Motor neuron (in vitro differentiated cells): Measurements from ENCODE around the gene KCNMB2. TPM values are rescaled to one million over a fixed set of nuclear protein-coding genes. Genes with fewer than 3 reads are reported as not detected.

Experiments
- ATAC-seq, 8 experiments: fragments of 200-7000 bp; cut with Tn5 transposase; replicated peaks in 6 of 8; 2 replicates each; pipeline ENCODE4 v1.8.0; 2021; ENCODE audit warnings: mild to moderate bottlenecking in 8 of 8, moderate library complexity in 8 of 8
- H3K27ac ChIP-seq, 2 donors: fragments of 250-450 bp; sonication (Bioruptor Pico); 2 replicates each; pipeline ENCODE4 v1.9.0; 2021; ENCODE audit warnings: antibody characterized with exemption in 2 of 2, mild to moderate bottlenecking in 2 of 2, moderate library complexity in 1 of 2
- H3K4me1 ChIP-seq, 2 donors: fragments of 250-450 bp; sonication (Bioruptor Pico); replicated peaks in 1 of 2; 2 replicates each; pipeline ENCODE4 v1.6.1; 2021; ENCODE audit warnings: antibody characterized with exemption in 2 of 2, mild to moderate bottlenecking in 2 of 2, moderate library complexity in 1 of 2
- H3K4me3 ChIP-seq, 5 donors: fragments of 250-450 bp; sonication (Bioruptor Pico); 2 replicates each; pipeline ENCODE4 v1.9.0; 2021; ENCODE audit warnings: antibody characterized with exemption in 5 of 5, mild to moderate bottlenecking in 5 of 5, moderate library complexity in 4 of 5
- WGBS, 10 experiments: fragments of 450-650 bp; shearing (Covaris generic); methylation state at CpG; one replicate each; pipeline ENCODE4 v1.0.0; 2022; 5-methylcytosine and 5-hydroxymethylcytosine counted together
- in situ Hi-C, 9 experiments: fragments of 400-800 bp; cut with MboI; loops; one replicate each; pipeline ENCODE4 v1.15.0; 2021; ENCODE audit warnings: low sequenced_read_pairs in 9 of 9, low pct_unique_long_range_greater_than_20kb in 2 of 9; ENCODE audit not compliant: unreplicated experiment in 9 of 9
- total RNA-seq, 8 experiments: library from RNA; unstranded; fragments of 300-600 nt; gene quantifications; 2 replicates each; pipeline versions ENCODE4 v1.2.3 to v1.2.4, GENCODE V29; 2022

Gene KCNMB2
- 1 to 10 TPM in 5 of 8 experiments, under 1 TPM in 3; 0.18 to 4.3 (median 1.7) TPM for total RNA-seq

DNA sequence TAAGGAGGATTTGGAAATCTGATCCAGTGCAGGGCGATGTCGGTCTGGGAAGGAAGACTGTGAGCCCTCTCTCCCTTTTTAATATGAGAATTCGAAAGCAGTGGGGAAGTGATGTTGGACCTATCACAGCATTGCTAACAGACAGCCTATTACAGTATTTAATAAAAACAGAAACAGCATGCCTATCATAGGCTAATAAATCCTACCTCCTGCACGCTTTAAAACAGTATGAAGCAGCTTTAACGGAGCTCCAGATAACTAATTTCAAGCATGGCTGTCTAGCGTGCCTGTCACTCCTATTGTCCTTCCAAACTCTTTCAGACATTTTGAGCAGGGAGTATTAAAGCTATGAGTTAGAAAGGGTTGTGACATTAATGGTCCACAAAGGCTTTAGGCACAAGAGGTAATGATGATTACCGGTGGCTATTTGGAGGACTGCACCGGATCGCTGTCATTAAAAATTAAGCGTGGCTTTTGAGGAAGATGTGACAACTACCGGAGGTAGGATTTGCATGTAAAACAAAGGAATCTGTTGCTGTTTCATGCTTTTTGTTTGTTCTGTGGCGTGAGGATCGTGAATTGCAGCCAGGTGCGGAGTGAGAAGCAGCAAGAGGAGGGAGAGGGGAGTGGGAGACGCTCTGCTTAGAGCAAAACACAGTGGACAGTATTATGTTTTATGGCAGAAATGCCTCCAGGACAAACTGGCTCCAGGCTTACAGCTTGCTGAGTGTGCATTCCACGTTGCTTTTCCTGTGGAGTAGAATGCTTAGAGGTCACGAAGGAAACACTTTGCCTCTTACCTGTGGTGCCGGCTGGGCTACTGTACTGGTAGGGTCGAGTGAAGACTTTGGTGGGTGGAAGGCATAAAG lies at the start of gene KCNMB2:
TSS of gene KCNMB2 (plus strand) at position 226 of the 869 bp plus-strand sequence.
- Histone ChIP-seq H3K4me3 (peak within 1 kb of the TSS; percentile 29 to 41 (median 32)), H3K4me1 (peaks cover 17 to 21% of the 10 kb centered on the region in 2 donors), H3K27ac (no peak within 1 kb of the TSS)
- in situ Hi-C loops: no loop called here
- peak in 7 of 8 experiments; percentile 50 to 90 (median 83) for ATAC-seq
- 0 to 14% (median 8%) methylated on average over 3 to 16 of the region's 19 CpGs for WGBS, 10 experiments

DNA sequence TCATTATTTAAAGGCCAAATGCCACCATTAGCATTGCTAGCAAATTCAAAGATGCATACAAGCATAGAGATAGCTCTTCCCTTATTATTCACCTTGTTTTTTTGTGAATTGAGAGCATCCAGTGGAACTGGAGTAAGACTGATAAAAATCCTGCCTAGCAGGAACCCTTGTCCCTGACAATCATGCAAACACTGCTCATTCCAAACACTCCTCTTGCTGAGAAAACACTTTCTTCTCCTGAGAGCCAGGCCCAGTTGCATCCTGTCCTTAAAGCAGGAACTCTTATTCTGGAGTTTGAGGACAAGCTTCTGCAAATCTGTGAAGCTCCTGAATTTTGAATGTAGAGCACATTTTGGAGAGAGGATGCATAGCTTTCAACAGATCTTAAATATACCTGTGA lies 49.3 kb upstream of the KCNMB2 start:
- no peak overlapping the region for H3K27ac ChIP-seq
- no peak overlapping the region for H3K4me3 ChIP-seq
- in situ Hi-C loops: no loop called here
- no peaks in the 10 kb centered on the region for H3K4me1 ChIP-seq
- no peak for ATAC-seq

DNA sequence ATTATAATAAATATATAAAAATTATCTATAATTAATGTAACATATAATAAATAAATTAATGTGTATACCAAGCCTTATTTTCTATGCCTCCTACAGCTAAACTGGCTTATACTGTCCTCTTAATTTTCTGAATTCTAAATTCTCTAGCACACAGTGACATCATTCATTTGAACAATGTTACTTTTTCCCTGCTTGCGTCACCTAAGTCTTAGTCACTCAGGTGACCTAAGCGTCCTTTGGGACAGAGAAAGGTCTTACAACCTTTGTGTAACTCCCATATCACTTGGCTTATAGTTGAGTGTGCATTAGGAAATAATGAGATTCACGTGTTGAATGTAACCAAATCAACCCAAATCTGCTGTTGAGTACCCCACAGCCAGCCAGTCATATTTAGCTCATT lies 48.5 kb upstream of the KCNMB2 start:
- Histone ChIP-seq H3K27ac (no peak overlapping the region), H3K4me3 (no peak overlapping the region), H3K4me1 (peaks cover 0 to 2% of the 10 kb centered on the region in 2 donors)
- WGBS, 10 experiments: 25 to 100% (median 85%) methylated on average over 1 to 3 of the region's 3 CpGs; no CpG with 5 or more reads in 2 of the 10 experiments
- in situ Hi-C loops: no loop called here
- ATAC-seq: peak in 3 of 8 experiments; percentile 21 to 59 (median 38)

DNA sequence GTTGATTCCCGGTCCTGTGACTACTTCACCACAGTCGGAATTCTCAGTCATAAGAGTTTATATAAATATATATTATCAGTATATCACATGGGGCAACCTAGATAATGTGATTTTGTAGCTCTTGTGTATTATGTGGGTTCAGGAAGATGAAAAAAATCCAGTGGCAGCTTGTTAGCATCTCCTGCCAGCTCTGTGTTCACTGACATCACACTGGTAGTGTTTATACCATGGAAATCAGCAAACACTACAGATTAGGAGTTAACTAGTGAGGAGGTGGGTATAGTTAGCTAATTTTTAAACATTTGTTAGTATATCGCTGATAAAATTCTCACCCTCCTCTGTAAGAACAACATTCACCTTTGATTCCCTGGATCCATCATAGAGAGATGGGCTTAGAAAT lies 44.5 kb upstream of the KCNMB2 start:
- Histone ChIP-seq H3K4me3 (no peak overlapping the region), H3K27ac (no peak overlapping the region), H3K4me1 (peaks cover 0 to 4% of the 10 kb centered on the region in 2 donors)
- in situ Hi-C loops: no loop called here
- ATAC-seq: no peak
- WGBS, 10 experiments: 0 to 100% (median 84%) methylated on average over 1 to 3 of the region's 3 CpGs; no CpG with 5 or more reads in 1 of the 10 experiments

DNA sequence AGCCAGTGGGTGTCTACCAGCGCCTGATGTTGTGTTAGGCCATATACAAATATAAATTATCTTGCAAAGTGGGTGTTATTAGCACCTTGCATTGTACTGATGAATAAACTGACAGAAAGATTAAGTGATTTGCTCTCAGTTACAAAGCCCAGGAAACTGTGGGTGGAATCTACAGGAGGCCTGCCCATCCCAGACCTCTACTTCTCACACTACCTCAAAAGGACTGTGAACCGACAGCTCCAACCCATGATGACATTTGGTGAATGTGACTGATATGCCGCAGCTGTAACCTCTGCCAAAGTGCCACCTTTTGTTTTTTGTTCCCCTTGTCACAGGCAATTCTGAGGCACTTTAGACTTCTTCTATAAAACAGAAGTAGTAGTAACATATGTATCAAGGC lies 43.7 kb upstream of the KCNMB2 start:
- no peak overlapping the region for H3K4me3 ChIP-seq
- peaks cover 0 to 4% of the 10 kb centered on the region in 2 donors for H3K4me1 ChIP-seq
- peak in 3 of 8 experiments; percentile 31 to 55 (median 33) for ATAC-seq
- in situ Hi-C loops: no loop called here
- 0 to 100% (median 35%) methylated on average over 1 to 3 of the region's 3 CpGs; no CpG with 5 or more reads in 1 of the 10 experiments for WGBS, 10 experiments
- no peak overlapping the region for H3K27ac ChIP-seq

DNA sequence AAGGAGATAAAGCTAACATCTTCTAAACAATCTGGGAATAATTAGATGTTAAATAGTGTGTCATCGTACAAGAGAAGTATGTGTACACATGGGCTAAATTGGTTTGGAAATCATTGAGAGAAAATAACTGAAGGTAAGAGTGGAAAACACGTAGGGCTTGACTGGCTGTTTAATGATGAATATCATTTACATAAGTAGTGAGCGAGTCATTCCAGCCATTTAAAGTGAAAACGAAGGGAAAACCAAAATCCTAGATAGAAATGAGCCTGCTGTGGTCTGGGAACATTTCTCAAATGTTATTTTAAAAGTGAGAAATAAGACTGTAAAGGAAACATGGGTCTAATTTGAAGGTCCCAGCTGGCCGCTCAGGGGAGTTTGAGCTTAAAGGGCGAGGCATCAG lies 41.9 kb upstream of the KCNMB2 start:
- in situ Hi-C loops: no loop called here
- 13 to 76% (median 58%) methylated on average over 3 to 6 of the region's 6 CpGs for WGBS, 10 experiments
- H3K27ac ChIP-seq: no peak overlapping the region
- H3K4me1 ChIP-seq: peaks cover 0 to 4% of the 10 kb centered on the region in 2 donors
- no peak overlapping the region for H3K4me3 ChIP-seq
- ATAC-seq: no peak

DNA sequence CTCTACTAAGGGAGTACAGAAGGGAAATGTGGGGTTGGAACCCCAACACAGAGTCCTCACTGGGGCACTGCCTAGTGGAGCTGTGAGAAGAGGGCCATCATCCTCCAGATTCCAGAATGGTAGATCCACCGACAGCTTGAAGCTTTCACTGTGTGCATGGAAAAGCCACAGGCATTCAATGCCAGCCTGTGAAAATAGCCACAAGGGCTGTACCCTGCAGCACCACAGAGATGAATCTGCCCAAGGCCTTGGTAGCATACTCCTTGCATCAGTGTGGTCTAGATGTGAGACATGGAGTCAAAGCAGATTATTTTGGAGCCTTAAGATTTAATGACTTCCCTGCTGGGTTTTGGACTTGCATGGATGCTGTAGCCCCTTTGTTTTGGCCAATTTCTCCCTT lies 39.3 kb upstream of the KCNMB2 start:
- in situ Hi-C loops: no loop called here
- no peak for ATAC-seq
- WGBS, 10 experiments: 100% methylated on average over 1 of the region's 1 CpG; no CpG with 5 or more reads in 8 of the 10 experiments
- no peak overlapping the region for H3K4me3 ChIP-seq
- H3K4me1 ChIP-seq: peaks cover 0 to 4% of the 10 kb centered on the region in 2 donors
- no peak overlapping the region for H3K27ac ChIP-seq

DNA sequence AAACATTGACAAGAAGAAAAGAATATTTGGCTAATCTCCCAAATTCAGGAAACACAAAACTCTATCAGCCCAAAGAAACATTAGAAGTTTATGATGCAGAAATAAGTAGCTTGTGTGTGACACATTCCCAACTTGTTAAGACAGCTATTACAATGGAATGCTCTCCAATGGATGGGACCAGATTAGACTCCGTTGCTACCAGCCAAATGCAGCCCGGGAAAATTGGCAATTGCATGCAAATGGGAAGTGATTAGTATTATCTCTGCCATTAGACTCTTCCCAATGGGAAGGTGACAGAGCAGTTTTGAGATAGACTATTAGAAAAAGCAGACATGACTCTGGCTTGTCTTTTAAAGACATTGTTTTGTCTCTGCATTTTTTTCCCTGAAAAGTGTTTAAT lies 37.4 kb upstream of the KCNMB2 start:
- H3K27ac ChIP-seq: no peak overlapping the region
- no peak overlapping the region for H3K4me3 ChIP-seq
- no peaks in the 10 kb centered on the region for H3K4me1 ChIP-seq
- ATAC-seq: no peak
- WGBS, 10 experiments: 6 to 86% (median 78%) methylated on average over 1 to 2 of the region's 2 CpGs; no CpG with 5 or more reads in 5 of the 10 experiments
- in situ Hi-C loops: no loop called here

DNA sequence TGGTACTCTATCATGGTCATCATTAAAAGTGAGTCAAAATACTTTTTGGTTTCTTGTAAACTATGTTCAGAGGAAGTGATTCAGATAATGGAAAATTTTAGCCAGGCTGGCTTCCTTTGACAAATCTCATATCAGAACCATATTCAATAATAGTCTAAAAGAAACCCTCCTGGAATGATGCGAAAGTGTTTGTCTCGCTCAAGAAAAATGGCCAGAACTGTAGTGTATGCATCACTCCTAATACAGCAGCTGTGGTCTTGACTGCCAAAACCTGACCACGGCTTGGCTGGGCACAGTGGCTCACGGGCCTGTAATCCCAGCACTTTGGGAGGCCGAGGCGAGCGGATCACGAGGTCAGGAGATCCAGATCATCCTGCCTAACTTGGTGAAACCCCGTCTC lies 35.6 kb upstream of the KCNMB2 start:
- 21 to 100% (median 94%) methylated on average over 1 to 9 of the region's 9 CpGs; no CpG with 5 or more reads in 3 of the 10 experiments for WGBS, 10 experiments
- Histone ChIP-seq H3K4me3 (no peak overlapping the region), H3K27ac (no peak overlapping the region), H3K4me1 (no peaks in the 10 kb centered on the region)
- in situ Hi-C loops: no loop called here
- no peak for ATAC-seq

DNA sequence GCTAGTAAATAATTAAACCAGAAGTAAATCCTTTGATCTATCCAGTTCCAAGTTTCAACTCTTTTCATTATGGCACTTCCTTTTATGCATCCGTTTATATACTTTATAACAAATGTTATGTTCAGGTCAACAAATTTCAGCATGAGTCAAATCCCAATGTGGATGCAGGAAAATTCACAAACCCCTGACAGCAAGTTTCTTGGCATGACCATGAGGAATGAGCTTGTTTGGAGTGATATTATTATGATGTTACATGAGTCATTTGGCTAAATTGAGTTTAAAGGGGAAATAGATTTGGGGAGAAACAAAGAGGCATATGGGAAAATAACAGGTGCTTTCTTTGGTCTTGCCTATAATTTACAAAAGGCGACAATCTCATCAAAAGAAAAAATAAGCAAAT lies 32.1 kb upstream of the KCNMB2 start:
- in situ Hi-C loops: no loop called here
- WGBS, 10 experiments: 0 to 100% (median 67%) methylated on average over 1 to 2 of the region's 2 CpGs; no CpG with 5 or more reads in 1 of the 10 experiments
- no peak for ATAC-seq

DNA sequence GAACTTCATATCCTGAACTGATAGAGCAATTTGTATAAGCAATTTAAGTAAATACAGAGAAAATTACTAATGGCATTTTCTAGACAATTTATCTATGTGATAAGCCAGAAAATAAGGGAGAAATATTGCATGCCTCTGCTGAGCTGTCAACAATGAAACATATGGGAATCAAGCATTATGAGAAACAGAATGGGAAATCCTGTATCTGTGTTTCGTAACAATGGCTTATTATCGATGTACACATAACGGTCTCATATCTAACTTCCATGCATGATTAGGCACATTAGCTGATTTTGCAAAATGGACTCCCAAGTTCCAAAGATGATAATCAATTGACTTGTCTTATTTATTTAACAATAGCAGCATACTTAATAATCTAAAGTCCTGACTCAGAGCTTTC lies 30.4 kb upstream of the KCNMB2 start:
- in situ Hi-C loops: no loop called here
- WGBS, 10 experiments: 0 to 100% (median 69%) methylated on average over 1 to 3 of the region's 3 CpGs; no CpG with 5 or more reads in 2 of the 10 experiments
- ATAC-seq: no peak

More for the DNA sequence above, 32.1 kb upstream of the KCNMB2 start:
- H3K4me3 ChIP-seq: no peak overlapping the region
- no peak overlapping the region for H3K27ac ChIP-seq
- no peaks in the 10 kb centered on the region for H3K4me1 ChIP-seq

DNA sequence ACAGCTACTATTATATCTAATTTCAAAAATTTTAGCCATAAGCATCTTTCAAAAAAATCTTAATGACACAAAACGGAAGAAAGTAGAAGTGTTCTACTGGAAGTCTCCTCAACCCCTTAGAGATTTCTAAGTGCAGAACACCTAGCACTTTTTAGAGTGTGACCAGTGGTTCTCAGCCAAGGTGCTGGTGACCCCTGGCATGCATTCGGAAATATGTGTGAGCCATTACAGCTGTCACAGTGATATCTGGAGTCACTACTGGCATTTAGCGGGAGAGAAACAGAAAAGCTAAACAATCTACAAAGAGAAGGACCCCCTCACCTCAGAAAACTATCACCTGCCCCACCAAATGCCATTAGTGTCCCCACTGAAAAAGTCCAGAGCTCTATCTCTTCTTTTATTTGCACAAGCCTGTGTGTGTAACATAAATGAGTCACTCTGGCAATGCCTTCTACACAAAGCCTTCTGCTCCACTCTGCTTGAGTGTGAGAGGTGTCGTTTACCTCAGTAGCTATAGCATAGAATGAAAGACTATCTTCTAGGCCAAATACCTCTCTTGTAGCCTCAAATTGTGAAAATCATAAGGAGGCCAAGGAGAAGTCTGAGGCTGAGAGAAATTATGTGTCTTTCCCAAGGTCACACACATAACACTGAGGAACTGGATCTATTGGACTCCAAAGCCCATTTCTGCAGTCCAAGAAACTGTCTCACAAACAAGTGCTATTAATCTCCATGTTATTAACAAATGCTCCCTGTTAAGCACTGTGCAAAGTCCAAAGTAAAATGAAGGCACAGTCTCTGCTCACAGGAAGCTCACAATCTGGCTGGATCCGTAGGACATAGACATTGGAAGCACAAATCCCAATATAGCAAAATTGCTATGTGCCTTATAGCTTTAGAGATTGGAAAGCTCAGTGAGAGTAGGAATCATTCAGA lies 28.5 kb upstream of the KCNMB2 start:
- in situ Hi-C loops: no loop called here
- Histone ChIP-seq H3K27ac (no peak overlapping the region), H3K4me3 (no peak overlapping the region), H3K4me1 (no peaks in the 10 kb centered on the region)
- 14 to 100% (median 81%) methylated on average over 1 to 5 of the region's 5 CpGs for WGBS, 10 experiments
- no peak for ATAC-seq

More for the DNA sequence above, 30.4 kb upstream of the KCNMB2 start:
- no peak overlapping the region for H3K4me3 ChIP-seq
- H3K4me1 ChIP-seq: no peaks in the 10 kb centered on the region
- H3K27ac ChIP-seq: no peak overlapping the region

DNA sequence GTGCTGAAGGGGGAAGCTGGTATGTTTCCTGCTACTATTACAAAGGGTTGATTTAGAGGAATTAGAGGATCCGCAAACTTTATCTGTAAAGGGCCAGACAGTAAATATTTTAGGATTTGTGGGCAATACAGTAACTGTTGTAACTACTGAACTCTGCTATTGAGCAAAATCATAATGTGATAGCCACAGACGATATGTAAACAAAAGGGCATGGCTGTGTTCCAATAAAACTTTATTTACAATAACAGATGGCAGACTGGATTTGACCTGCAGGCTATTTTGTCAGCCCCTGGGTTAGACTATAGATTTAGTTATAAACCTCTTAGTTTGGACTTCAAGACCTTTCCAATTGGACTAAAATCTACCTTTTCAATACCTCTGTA lies 27.8 kb upstream of the KCNMB2 start:
- 33 to 100% (median 78%) methylated on average over 1 to 2 of the region's 2 CpGs; no CpG with 5 or more reads in 4 of the 10 experiments for WGBS, 10 experiments
- Histone ChIP-seq H3K27ac (no peak overlapping the region), H3K4me3 (no peak overlapping the region), H3K4me1 (no peaks in the 10 kb centered on the region)
- in situ Hi-C loops: no loop called here
- no peak for ATAC-seq
